ENCODE measurements around the gene USP2. TPM values are rescaled to one million over a fixed set of nuclear protein-coding genes. Genes with fewer than 3 reads are reported as not detected.
A peak's percentile ranks its signal among the peaks of the same experiment; 100 is the strongest.

Gene USP2
- polyA plus RNA-seq, 3 donors: 0.36 TPM; not detected in 2

DNA sequence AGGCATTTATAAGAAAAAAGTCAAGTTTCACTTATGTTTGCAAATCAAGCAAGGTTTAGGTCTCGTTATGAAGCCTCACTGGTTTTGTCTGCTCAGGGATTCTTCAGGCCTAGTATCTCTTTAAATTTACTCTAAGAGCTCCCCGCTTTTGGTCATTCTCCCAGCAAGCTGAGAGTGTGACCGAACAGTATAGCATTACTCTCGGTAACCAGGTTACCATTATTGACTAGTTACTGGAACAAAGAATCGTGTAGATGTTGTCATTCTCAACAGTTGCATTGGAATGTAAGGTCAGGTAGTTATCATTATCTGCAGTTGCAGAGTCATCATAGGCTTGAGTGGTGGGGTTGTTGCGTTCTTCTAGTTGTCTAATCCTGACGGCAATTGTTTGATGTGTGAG is 9.8 kb upstream of the USP2 start:
- no peak overlapping the region for H3K27ac ChIP-seq (ENCODE audit: low read depth in 1 of 2, low read length in 2 of 2)
- TF ChIP-seq, protein P1, sequence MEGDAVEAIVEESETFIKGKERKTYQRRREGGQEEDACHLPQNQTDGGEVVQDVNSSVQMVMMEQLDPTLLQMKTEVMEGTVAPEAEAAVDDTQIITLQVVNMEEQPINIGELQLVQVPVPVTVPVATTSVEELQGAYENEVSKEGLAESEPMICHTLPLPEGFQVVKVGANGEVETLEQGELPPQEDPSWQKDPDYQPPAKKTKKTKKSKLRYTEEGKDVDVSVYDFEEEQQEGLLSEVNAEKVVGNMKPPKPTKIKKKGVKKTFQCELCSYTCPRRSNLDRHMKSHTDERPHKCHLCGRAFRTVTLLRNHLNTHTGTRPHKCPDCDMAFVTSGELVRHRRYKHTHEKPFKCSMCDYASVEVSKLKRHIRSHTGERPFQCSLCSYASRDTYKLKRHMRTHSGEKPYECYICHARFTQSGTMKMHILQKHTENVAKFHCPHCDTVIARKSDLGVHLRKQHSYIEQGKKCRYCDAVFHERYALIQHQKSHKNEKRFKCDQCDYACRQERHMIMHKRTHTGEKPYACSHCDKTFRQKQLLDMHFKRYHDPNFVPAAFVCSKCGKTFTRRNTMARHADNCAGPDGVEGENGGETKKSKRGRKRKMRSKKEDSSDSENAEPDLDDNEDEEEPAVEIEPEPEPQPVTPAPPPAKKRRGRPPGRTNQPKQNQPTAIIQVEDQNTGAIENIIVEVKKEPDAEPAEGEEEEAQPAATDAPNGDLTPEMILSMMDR (IDR thresholded peaks at IDR 0.05): no peak
- H3K36me3 Mint-ChIP-seq: no peaks in the 10 kb centered on the region
- peaks cover 0 to 2% (median 0%) of the 10 kb centered on the region in 7 donors for H3K9me3 Mint-ChIP-seq
- H3K79me2 ChIP-seq (ENCODE audit: insufficient read depth, low read length): no peaks in the 10 kb centered on the region
- H2AFZ ChIP-seq (ENCODE audit: insufficient read depth, low read depth, low read length, poor library complexity, severe bottlenecking): no peak overlapping the region
- H3K4me3 Mint-ChIP-seq: no peak overlapping the region
- peaks cover 9 to 15% (median 11%) of the 10 kb centered on the region in 3 donors for H3K27me3 Mint-ChIP-seq (ENCODE audit: low read depth in 3 of 3)
- DNase-seq: no peak
- 97% methylated on average over 5 of the region's 7 CpGs for WGBS (ENCODE audit: insufficient coverage)
- no peaks in the 10 kb centered on the region for H3K4me1 ChIP-seq (ENCODE audit: control insufficient read depth in 1 of 2, insufficient read depth in 2 of 2, low read length in 2 of 2)
- no peak overlapping the region for H3K4me2 ChIP-seq (replicated peaks; ENCODE audit: extremely low read depth, low read length, poor library complexity, severe bottlenecking)
- peaks cover 0 to under 1% of the 10 kb centered on the region in 2 donors for H3K27me3 ChIP-seq (ENCODE audit: control insufficient read depth in 2 of 2, insufficient read depth in 2 of 2, low read length in 2 of 2)
- H3K36me3 ChIP-seq (replicated peaks in 1 of 2; ENCODE audit: control insufficient read depth in 1 of 2, insufficient read depth in 2 of 2, low read length in 2 of 2): no peaks in the 10 kb centered on the region
- no peak overlapping the region for H3K4me3 ChIP-seq (replicated peaks in 1 of 3; ENCODE audit: low read depth in 2 of 3, low read length in 3 of 3)
- H3K9me3 ChIP-seq (replicated peaks in 1 of 2; ENCODE audit: control insufficient read depth in 1 of 2, insufficient read depth in 1 of 2, low read length in 2 of 2): no peaks in the 10 kb centered on the region
- H3K9ac ChIP-seq (ENCODE audit: insufficient read depth, low read length, poor library complexity, severe bottlenecking): no peak overlapping the region
- intact Hi-C loops (cut with micrococcal nuclease): no loop called here
- H4K20me1 ChIP-seq (ENCODE audit: insufficient read depth, low read length): no peaks in the 10 kb centered on the region
- no peaks in the 10 kb centered on the region for H3K4me1 Mint-ChIP-seq
- no peak overlapping the region for H3K27ac Mint-ChIP-seq

DNA sequence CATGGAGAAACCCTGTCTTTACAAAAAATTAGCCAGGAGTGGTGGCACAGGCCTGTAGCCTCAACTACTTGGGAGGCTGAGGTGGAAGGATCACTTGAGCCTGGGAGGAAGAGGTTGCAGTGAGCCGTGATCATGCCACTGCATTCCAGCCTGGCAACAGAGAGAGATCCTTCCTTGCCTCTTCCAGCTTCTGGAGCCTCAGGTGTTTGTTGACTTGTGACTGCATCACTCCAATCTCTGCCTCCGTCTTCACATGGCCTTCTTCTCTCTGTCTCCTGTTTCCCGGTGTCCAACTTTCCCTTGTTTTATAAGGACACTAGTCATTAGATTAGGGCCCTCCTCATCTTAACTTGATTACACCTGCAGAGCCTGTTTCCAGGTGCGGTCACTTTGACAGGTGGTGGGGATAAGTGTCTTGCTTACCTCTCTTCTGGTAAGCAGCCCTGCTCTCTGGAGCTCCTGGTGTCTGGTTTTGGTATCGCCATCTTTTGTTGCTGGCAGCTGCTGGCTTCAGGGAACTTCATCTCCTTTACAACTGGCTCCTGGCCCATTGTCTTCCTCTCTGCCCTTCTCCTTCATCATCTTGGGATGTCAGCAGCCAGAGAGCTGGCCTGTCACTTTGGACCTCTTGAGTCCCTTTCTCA is 8.2 kb upstream of the USP2 start:
- no peaks in the 10 kb centered on the region for H3K27me3 ChIP-seq (ENCODE audit: control insufficient read depth in 2 of 2, insufficient read depth in 2 of 2, low read length in 2 of 2)
- no peaks in the 10 kb centered on the region for H3K36me3 ChIP-seq (replicated peaks in 1 of 2; ENCODE audit: control insufficient read depth in 1 of 2, insufficient read depth in 2 of 2, low read length in 2 of 2)
- Mint-ChIP-seq H3K27me3 (ENCODE audit: low read depth in 3 of 3) (peaks cover 8 to 9% (median 9%) of the 10 kb centered on the region in 3 donors), H3K36me3 (no peaks in the 10 kb centered on the region), H3K27ac (no peak overlapping the region), H3K4me3 (no peak overlapping the region), H3K9me3 (no peaks in the 10 kb centered on the region), H3K4me1 (no peaks in the 10 kb centered on the region)
- no peak overlapping the region for H2AFZ ChIP-seq (ENCODE audit: insufficient read depth, low read depth, low read length, poor library complexity, severe bottlenecking)
- no peaks in the 10 kb centered on the region for H3K9me3 ChIP-seq (replicated peaks in 1 of 2; ENCODE audit: control insufficient read depth in 1 of 2, insufficient read depth in 1 of 2, low read length in 2 of 2)
- DNase-seq: no peak
- H3K4me1 ChIP-seq (ENCODE audit: control insufficient read depth in 1 of 2, insufficient read depth in 2 of 2, low read length in 2 of 2): no peaks in the 10 kb centered on the region
- WGBS (ENCODE audit: insufficient coverage): 90% methylated on average over 2 of the region's 5 CpGs
- no peak overlapping the region for H3K4me3 ChIP-seq (replicated peaks in 1 of 3; ENCODE audit: low read depth in 2 of 3, low read length in 3 of 3)
- intact Hi-C loops (cut with micrococcal nuclease): no loop called here
- H3K79me2 ChIP-seq (ENCODE audit: insufficient read depth, low read length): no peaks in the 10 kb centered on the region
- no peak overlapping the region for H3K27ac ChIP-seq (ENCODE audit: low read depth in 1 of 2, low read length in 2 of 2)
- no peak overlapping the region for H3K4me2 ChIP-seq (replicated peaks; ENCODE audit: extremely low read depth, low read length, poor library complexity, severe bottlenecking)
- no peak overlapping the region for H3K9ac ChIP-seq (ENCODE audit: insufficient read depth, low read length, poor library complexity, severe bottlenecking)
- TF ChIP-seq, protein P1 (IDR thresholded peaks at IDR 0.05): peak; percentile 45
- H4K20me1 ChIP-seq (ENCODE audit: insufficient read depth, low read length): no peaks in the 10 kb centered on the region

Measured in CD14-positive monocyte (primary cell).